Upper lobe of left lung (tissue), 4 donors: Measurements from ENCODE around the gene PRKAG2.

Experiments used
- EP300 ChIP-seq, 4 donors: sonication (generic); formaldehyde crosslinking; IDR thresholded peaks; one replicate each; pipeline ENCODE4 v1.5.1; 2017; ENCODE audit warnings: antibody characterized with exemption in 4 of 4, control low read depth in 2 of 4
- TF ChIP-seq, protein P1 (sequence below), 6 experiments: fragments of 450-650 bp in 4 of 6; fragments of 200-600 bp in 2 of 6; sonication (generic) in 2 of 6; IDR thresholded peaks; one replicate each; pipeline ENCODE4 v1.5.1; 2016 to 2019; ENCODE audit warnings: antibody characterized with exemption in 6 of 6

DNA sequence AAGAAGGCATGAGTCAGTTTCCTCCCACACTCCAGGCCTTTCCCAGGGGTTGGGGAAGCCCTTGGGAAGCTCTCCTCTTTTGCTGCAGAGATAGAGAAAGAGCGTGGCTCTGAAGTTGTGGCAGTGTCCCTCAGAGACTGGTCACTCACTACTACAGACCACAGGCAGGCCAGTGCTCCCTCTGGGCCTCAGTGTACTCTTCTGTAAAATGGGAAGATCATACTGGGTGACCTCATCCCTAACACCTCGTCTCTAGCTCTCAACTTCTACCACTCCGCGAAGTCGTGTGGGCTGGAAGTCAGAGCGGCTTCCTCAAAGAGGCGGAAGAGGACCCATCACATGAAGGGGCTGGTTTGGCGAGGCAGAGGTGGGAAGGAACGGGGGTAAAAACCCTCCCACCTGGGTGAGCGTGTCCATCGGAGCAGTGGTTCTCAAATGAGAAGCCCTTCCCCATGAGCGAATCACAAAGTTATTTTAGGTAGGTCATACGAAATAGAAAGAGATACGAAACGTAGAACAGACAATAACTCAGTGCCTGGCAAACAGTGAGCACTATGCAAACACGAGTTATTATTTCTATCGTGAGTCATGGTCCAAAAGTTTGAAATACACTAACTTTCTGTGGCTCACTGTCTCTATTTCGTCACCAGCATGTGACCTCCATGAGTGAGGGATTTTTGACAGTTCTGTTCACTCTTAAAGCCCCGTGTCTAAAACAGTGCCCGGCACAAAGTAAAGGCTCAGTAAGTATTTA, 32.7 kb downstream of the PRKAG2 start:
- TF ChIP-seq, protein P1, sequence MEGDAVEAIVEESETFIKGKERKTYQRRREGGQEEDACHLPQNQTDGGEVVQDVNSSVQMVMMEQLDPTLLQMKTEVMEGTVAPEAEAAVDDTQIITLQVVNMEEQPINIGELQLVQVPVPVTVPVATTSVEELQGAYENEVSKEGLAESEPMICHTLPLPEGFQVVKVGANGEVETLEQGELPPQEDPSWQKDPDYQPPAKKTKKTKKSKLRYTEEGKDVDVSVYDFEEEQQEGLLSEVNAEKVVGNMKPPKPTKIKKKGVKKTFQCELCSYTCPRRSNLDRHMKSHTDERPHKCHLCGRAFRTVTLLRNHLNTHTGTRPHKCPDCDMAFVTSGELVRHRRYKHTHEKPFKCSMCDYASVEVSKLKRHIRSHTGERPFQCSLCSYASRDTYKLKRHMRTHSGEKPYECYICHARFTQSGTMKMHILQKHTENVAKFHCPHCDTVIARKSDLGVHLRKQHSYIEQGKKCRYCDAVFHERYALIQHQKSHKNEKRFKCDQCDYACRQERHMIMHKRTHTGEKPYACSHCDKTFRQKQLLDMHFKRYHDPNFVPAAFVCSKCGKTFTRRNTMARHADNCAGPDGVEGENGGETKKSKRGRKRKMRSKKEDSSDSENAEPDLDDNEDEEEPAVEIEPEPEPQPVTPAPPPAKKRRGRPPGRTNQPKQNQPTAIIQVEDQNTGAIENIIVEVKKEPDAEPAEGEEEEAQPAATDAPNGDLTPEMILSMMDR (IDR thresholded peaks at IDR 0.05), result no peak
- TF ChIP-seq EP300 (IDR thresholded peaks at IDR 0.05), result no peak
